Neural progenitor cell (in vitro differentiated cells): ENCODE measurements around the gene PTPN14. TPM values are rescaled to one million over a fixed set of nuclear protein-coding genes. Genes with fewer than 3 reads are reported as not detected.
A peak's percentile ranks its signal among the peaks of the same experiment; 100 is the strongest.

Experiments used
- DNase-seq: peaks from one replicate; pipeline ENCODE4 v3.0.0-alpha.2; 2016; ENCODE audit warnings: low spot score
- H2AFZ ChIP-seq: fragments of 200-600 bp; sonication (generic); replicated peaks from 2 replicates; pipeline ENCODE4 v1.6.1; 2016; ENCODE audit warnings: antibody characterized with exemption
- H3F3A ChIP-seq: fragments of 200-600 bp; sonication (generic); 2 replicates; pipeline ENCODE4 v1.6.1; 2016; ENCODE audit warnings: antibody characterized with exemption, low read depth
- H3K27ac ChIP-seq: fragments of 200-600 bp; sonication (generic); 2 replicates; pipeline ENCODE4 v1.5.1; 2016; ENCODE audit warnings: mild to moderate bottlenecking
- H3K27me3 ChIP-seq: fragments of 200-600 bp; sonication (generic); 2 replicates; pipeline ENCODE4 v1.6.1; 2016; ENCODE audit warnings: mild to moderate bottlenecking, moderate library complexity
- H3K36me3 ChIP-seq: fragments of 200-600 bp; sonication (generic); 2 replicates; pipeline ENCODE4 v1.5.1; 2016
- H3K4me1 ChIP-seq: fragments of 200-600 bp; sonication (generic); 2 replicates; pipeline ENCODE4 v1.6.1; 2016; ENCODE audit warnings: mixed run types
- H3K4me2 ChIP-seq: fragments of 200-600 bp; sonication (generic); 2 replicates; pipeline ENCODE4 v1.6.1; 2016
- H3K4me3 ChIP-seq: fragments of 200-600 bp; sonication (generic); 2 replicates; pipeline ENCODE4 v1.5.1; 2016
- H3K79me2 ChIP-seq: fragments of 200-600 bp; sonication (generic); 2 replicates; pipeline ENCODE4 v1.6.1; 2016; ENCODE audit warnings: low read depth
- H3K9ac ChIP-seq: fragments of 200-600 bp; sonication (generic); 2 replicates; pipeline ENCODE4 v1.6.1; 2016
- H3K9me3 ChIP-seq: fragments of 200-600 bp; sonication (generic); 2 replicates; pipeline ENCODE4 v1.5.1; 2016; ENCODE audit warnings: low read depth
- H4K20me1 ChIP-seq: fragments of 200-600 bp; sonication (generic); 2 replicates; pipeline ENCODE4 v1.6.1; 2016; ENCODE audit warnings: low read depth
- H3K27ac Mint-ChIP-seq: 3 replicates; pipeline ENCODE4 v1.8.0; 2021; ENCODE audit warnings: mixed read lengths
- H3K27me3 Mint-ChIP-seq: 2 replicates; pipeline ENCODE4 v1.8.0; 2022; ENCODE audit warnings: low read depth, mild to moderate bottlenecking, inconsistent platforms, moderate library complexity, mixed read lengths; ENCODE audit not compliant: insufficient read depth
- H3K36me3 Mint-ChIP-seq: 3 replicates; pipeline ENCODE4 v1.8.0; 2021; ENCODE audit warnings: mixed read lengths
- H3K4me1 Mint-ChIP-seq: 3 replicates; pipeline ENCODE4 v1.8.0; 2021; ENCODE audit warnings: mixed read lengths
- H3K4me3 Mint-ChIP-seq: 3 replicates; pipeline ENCODE4 v1.8.0; 2021; ENCODE audit warnings: mild to moderate bottlenecking, moderate library complexity, mixed read lengths
- H3K9me3 Mint-ChIP-seq: 3 replicates; pipeline ENCODE4 v1.8.0; 2020; ENCODE audit warnings: mixed read lengths
- EZH2 ChIP-seq: fragments of 200-600 bp; sonication (generic); IDR thresholded peaks from 2 replicates; pipeline ENCODE4 v1.6.1; 2017; ENCODE audit warnings: antibody characterized with exemption, mild to moderate bottlenecking, moderate library complexity
- EZH2phosphoT487 ChIP-seq: fragments of 200-600 bp; sonication (generic); IDR thresholded peaks from 2 replicates; pipeline ENCODE4 v1.6.1; 2017; ENCODE audit warnings: antibody characterized with exemption
- total RNA-seq: library from RNA; depleted of rRNA; stranded (reverse); fragments of >200 nt; gene quantifications from 2 replicates; pipeline ENCODE4 v1.2.3, GENCODE V29; 2015; ENCODE audit warnings: low replicate concordance
- TF ChIP-seq, protein P1 (sequence below): fragments of 200-600 bp; sonication (generic); IDR thresholded peaks from 2 replicates; pipeline ENCODE4 v1.5.1; 2017; ENCODE audit warnings: antibody characterized with exemption, mild to moderate bottlenecking

The PTPN14 gene
- total RNA-seq, 1 donor from 2014 or later, result 28.3 TPM

DNA sequence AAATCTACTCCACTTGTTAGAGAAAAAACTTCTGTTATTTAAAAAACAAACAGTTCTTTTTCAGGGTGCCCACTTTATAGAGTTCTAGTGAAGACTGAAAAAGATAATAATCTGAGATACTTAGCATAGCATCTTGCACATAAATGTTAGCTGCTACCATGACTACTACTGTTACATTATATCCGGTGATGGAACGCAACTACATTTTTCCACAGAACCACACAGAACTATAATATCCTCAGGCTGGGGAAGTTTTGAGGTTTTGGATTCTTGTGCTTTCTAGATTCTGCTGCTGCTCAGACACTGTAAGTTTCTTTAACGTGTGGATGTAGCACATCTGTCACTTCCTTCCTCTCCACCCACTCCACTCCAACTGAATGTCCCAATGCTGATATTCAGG, 110.3 kb downstream of the PTPN14 start:
- Histone ChIP-seq H3K9ac (no peak overlapping the region), H3K4me2 (no peak overlapping the region), H3K4me1 (peaks cover 21% of the 10 kb centered on the region)

DNA sequence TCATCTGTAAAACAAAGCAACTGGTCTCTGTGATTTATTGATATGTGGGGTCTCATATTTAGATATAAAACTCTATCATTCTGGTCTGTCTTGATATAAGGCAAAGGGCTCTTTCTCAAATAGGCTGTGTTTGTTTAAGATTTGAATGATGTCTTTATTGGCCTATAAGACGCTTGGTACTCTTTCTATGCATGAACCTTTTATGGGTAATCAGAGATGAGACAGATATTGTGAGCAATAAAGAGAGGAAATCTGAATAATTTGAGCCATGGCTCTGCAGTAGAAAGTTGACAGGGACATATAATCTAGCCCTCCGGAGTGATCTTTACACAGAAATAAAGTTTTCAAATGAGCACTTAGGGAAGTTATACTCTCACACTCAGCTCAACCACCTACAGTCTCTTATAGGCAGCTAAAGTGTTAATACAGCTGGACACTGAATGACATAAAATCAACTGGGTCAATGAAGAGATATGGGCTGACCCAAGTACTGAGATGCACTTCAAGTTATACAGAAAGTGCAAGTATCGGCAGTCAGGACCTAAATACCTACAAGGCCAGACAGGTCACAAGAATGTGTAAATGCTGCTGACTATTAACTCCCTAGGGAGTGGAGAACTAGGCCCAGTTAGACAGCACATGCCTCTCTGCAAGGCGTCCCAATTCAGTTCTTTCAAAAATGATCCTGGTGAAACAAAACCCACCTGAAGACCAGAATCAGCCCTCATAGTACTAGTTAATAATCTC, 111.0 kb downstream of the PTPN14 start:
- Histone ChIP-seq H3K4me3 (no peak overlapping the region), H3K4me1 (peaks cover 21% of the 10 kb centered on the region), H3K27ac (no peak overlapping the region), H2AFZ (no peak overlapping the region), H3K9ac (no peak overlapping the region), H3K79me2 (peaks cover 5% of the 10 kb centered on the region), H3K9me3 (no peaks in the 10 kb centered on the region), H3F3A (peaks cover 16% of the 10 kb centered on the region), H3K4me2 (peak overlapping the region; percentile 9), H4K20me1 (no peaks in the 10 kb centered on the region), H3K36me3 (no peaks in the 10 kb centered on the region), H3K27me3 (no peaks in the 10 kb centered on the region)
- Mint-ChIP-seq H3K4me3 (no peak overlapping the region), H3K27me3 (no peaks in the 10 kb centered on the region), H3K9me3 (no peaks in the 10 kb centered on the region), H3K27ac (no peak overlapping the region), H3K4me1 (peaks cover 8% of the 10 kb centered on the region), H3K36me3 (no peaks in the 10 kb centered on the region)
- TF ChIP-seq EZH2phosphoT487, result no peak
- TF ChIP-seq, protein P1, sequence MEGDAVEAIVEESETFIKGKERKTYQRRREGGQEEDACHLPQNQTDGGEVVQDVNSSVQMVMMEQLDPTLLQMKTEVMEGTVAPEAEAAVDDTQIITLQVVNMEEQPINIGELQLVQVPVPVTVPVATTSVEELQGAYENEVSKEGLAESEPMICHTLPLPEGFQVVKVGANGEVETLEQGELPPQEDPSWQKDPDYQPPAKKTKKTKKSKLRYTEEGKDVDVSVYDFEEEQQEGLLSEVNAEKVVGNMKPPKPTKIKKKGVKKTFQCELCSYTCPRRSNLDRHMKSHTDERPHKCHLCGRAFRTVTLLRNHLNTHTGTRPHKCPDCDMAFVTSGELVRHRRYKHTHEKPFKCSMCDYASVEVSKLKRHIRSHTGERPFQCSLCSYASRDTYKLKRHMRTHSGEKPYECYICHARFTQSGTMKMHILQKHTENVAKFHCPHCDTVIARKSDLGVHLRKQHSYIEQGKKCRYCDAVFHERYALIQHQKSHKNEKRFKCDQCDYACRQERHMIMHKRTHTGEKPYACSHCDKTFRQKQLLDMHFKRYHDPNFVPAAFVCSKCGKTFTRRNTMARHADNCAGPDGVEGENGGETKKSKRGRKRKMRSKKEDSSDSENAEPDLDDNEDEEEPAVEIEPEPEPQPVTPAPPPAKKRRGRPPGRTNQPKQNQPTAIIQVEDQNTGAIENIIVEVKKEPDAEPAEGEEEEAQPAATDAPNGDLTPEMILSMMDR, result no peak
- no peak for TF ChIP-seq EZH2
- DNase-seq, result no peak

More for the DNA sequence above, 110.3 kb downstream of the PTPN14 start:
- Histone ChIP-seq H3K27ac (no peak overlapping the region), H2AFZ (no peak overlapping the region), H3K4me3 (no peak overlapping the region), H3F3A (peaks cover 16% of the 10 kb centered on the region), H3K79me2 (peaks cover 5% of the 10 kb centered on the region), H3K36me3 (no peaks in the 10 kb centered on the region), H4K20me1 (no peaks in the 10 kb centered on the region), H3K27me3 (no peaks in the 10 kb centered on the region), H3K9me3 (no peaks in the 10 kb centered on the region)
- H3K4me3 Mint-ChIP-seq, result no peak overlapping the region
- no peaks in the 10 kb centered on the region for H3K9me3 Mint-ChIP-seq
- H3K27ac Mint-ChIP-seq, result no peak overlapping the region
- H3K36me3 Mint-ChIP-seq, result no peaks in the 10 kb centered on the region
- DNase-seq, result no peak
- no peaks in the 10 kb centered on the region for H3K27me3 Mint-ChIP-seq
- H3K4me1 Mint-ChIP-seq, result peaks cover 14% of the 10 kb centered on the region
- TF ChIP-seq EZH2phosphoT487, result no peak

DNA sequence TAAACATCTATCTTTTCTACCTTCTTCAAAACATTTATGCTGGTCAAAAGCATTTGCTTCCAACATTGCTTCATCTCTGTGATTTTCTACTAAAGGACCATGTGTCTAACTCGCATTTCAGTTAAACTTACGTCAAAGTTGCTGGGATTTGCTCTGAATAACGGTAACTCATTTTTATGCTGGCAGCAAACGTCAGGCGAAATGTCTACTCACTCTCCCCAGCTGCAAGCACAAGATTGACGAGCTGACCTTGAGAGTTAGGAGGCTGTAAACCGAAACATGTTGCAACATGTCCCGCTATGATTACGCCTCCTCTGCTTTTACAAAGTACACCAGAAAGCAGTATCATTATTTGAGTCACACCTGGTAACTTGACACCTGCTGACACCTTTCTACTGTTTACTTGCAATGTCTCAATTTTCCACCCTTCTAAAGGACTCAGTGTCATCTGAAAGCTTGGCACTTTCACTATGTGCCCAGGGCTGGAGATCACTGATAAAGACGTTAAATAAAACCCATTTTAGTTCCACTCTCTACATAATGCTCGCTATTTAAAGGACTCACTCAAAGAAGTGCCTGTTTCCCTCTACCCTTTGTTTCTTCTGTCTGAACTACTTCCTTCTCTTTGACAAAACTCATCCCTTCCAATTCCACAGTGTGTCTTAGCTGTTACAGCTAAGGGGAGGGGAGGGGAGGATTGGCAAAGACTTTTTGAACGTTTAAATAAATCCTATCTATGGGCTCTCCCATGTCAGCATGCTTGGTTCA, 111.9 kb downstream of the PTPN14 start:
- H3K36me3 Mint-ChIP-seq, result no peaks in the 10 kb centered on the region
- peaks cover 8% of the 10 kb centered on the region for H3K4me1 Mint-ChIP-seq

More for the DNA sequence above, 111.9 kb downstream of the PTPN14 start:
- Histone ChIP-seq H3K79me2 (peaks cover 5% of the 10 kb centered on the region), H3K36me3 (no peaks in the 10 kb centered on the region), H3K27me3 (no peaks in the 10 kb centered on the region), H3K9me3 (no peaks in the 10 kb centered on the region), H3K27ac (no peak overlapping the region), H3K4me1 (peaks cover 21% of the 10 kb centered on the region), H3K4me3 (no peak overlapping the region), H4K20me1 (no peaks in the 10 kb centered on the region), H2AFZ (no peak overlapping the region), H3F3A (peaks cover 16% of the 10 kb centered on the region), H3K9ac (no peak overlapping the region), H3K4me2 (peak overlapping the region; percentile 9)
- Mint-ChIP-seq H3K9me3 (no peaks in the 10 kb centered on the region), H3K27me3 (no peaks in the 10 kb centered on the region), H3K27ac (no peak overlapping the region), H3K4me3 (no peak overlapping the region)
- no peak for DNase-seq
- TF ChIP-seq, protein P1, result no peak
- TF ChIP-seq EZH2 (no peak), EZH2phosphoT487 (no peak)
